C4-2B (cell line): ENCODE results near the gene AGPAT3.

ENCODE experiments used
- CTCF ChIP-seq: fragments of 450-650 bp; conservative IDR thresholded peaks from 2 replicates; pipeline ENCODE4 v1.5.1; 2017; ENCODE audit warnings: mild to moderate bottlenecking
- ZFX ChIP-seq: fragments of 450-650 bp; IDR thresholded peaks from 2 replicates; pipeline ENCODE4 v1.6.1; 2017

GRCh38 chr21:43835050-43835449 lies 30.0 kb upstream of the AGPAT3 start:
- TF ChIP-seq CTCF (no peak), ZFX (no peak)
